ENCODE data around the gene NLGN1. TPM values are rescaled to one million over a fixed set of nuclear protein-coding genes. Genes with fewer than 3 reads are reported as not detected.

NLGN1 gene
- total RNA-seq, 1 experiment from 2014 or later = not detected

- TF ChIP-seq ZBTB33 (IDR thresholded peaks at IDR 0.05; ENCODE audit: extremely low read depth, insufficient replicate concordance, low read length) (no peak), CTCF (IDR thresholded peaks at IDR 0.05 in 2 of 3, conservative IDR thresholded peaks at IDR 0.05 in 1 of 3; ENCODE audit: borderline replicate concordance in 1 of 3, insufficient read depth in 1 of 3, low read depth in 2 of 3, low read length in 2 of 3) (no peak), YY1 (IDR thresholded peaks at IDR 0.05; ENCODE audit: extremely low read depth, insufficient replicate concordance, low read depth, low read length) (no peak)
These were observed 770.5 kb downstream of the NLGN1 start (continued) for GRCh38 chr3:174168026-174168425.

GRCh38 chr3:174168538-174169254, 771.2 kb downstream of the NLGN1 start:
- no peak overlapping the region for H3K9ac ChIP-seq (ENCODE audit: low read length)
- POLR2A ChIA-PET = no interaction called here
- H3K4me1 ChIP-seq (ENCODE audit: control insufficient read depth in 1 of 2, insufficient read depth in 2 of 2, low read length in 2 of 2) = no peaks in the 10 kb centered on the region
- ATAC-seq (no peak), DNase-seq (ENCODE audit: low read depth, low spot score) (no peak)
- BruUV-seq (replicated peaks) = no TSS peak
- no peaks in the 10 kb centered on the region for H3K27me3 ChIP-seq (ENCODE audit: insufficient read depth, low read length)
- intact Hi-C loops (cut with micrococcal nuclease) = no loop called here
- no peaks in the 10 kb centered on the region for H3K9me2 ChIP-seq (ENCODE audit: insufficient read depth)
- peaks cover 0 to 4% of the 10 kb centered on the region in 2 experiments; a peak in 1 of 4 replicates for H3K9me3 ChIP-seq (ENCODE audit: control insufficient read depth in 1 of 2, insufficient read depth in 1 of 2, low read depth in 1 of 2, low read length in 2 of 2)
- RAD21 ChIA-PET (ENCODE audit: low non-redundant PET in 1 of 2, low total read pairs in 2 of 2, uncharacterized antibody in 2 of 2, unreplicated experiment in 2 of 2) = no interaction called here
- H3K36me3 ChIP-seq (ENCODE audit: control insufficient read depth in 1 of 2, insufficient read depth in 2 of 2, low read length in 2 of 2) = no peaks in the 10 kb centered on the region
- H3K4me2 ChIP-seq (ENCODE audit: low read length) = no peak overlapping the region
- H4K20me1 ChIP-seq (ENCODE audit: insufficient read depth) = no peaks in the 10 kb centered on the region; the same call in 1 of the 2 replicates
- no peak overlapping the region for H2AFZ ChIP-seq (ENCODE audit: low read depth, low read length, poor library complexity, severe bottlenecking)
- CTCF ChIA-PET = no interaction called here
- no peak overlapping the region for H3K4me3 ChIP-seq (replicated peaks in 1 of 2; ENCODE audit: low read depth in 1 of 2, low read length in 2 of 2)
- H3K79me2 ChIP-seq (ENCODE audit: insufficient read depth, low read length) = no peaks in the 10 kb centered on the region
- TF ChIP-seq ZNF274 (IDR thresholded peaks at IDR 0.05; ENCODE audit: low read depth, low read length) = no peak
- no peak for TF ChIP-seq EZH2 (IDR thresholded peaks at IDR 0.05)
- TF ChIP-seq RAD21 (IDR thresholded peaks at IDR 0.05; ENCODE audit: low read depth) = no peak
- TF ChIP-seq TCF7L2 (IDR thresholded peaks at IDR 0.05; ENCODE audit: borderline replicate concordance, extremely low read depth, insufficient read depth, insufficient read length) = no peak
- no peak for TF ChIP-seq ATF3 (IDR thresholded peaks at IDR 0.05)
- no peak for TF ChIP-seq ZBTB33 (IDR thresholded peaks at IDR 0.05; ENCODE audit: extremely low read depth, insufficient replicate concordance, low read length)
- TF ChIP-seq EGR1 (IDR thresholded peaks at IDR 0.05; ENCODE audit: low read depth) = no peak
- TF ChIP-seq SIN3A (IDR thresholded peaks at IDR 0.05; ENCODE audit: low read depth) = no peak
- H3K27ac ChIP-seq (ENCODE audit: low read depth, low read length) = no peak overlapping the region
